Lower leg skin (tissue), 3 donors: ENCODE measurements around the gene LRP1B.

Experiments used
- CTCF ChIP-seq, 3 donors: fragments of 450-650 bp; IDR thresholded peaks; one replicate each; pipeline ENCODE4 v1.5.1; 2016; ENCODE audit warnings: antibody characterized with exemption in 3 of 3, mild to moderate bottlenecking in 3 of 3, moderate library complexity in 2 of 3
- POLR2A ChIP-seq, 2 donors: fragments of 450-650 bp; IDR thresholded peaks; one replicate each; pipeline ENCODE4 v1.6.1; 2016 to 2017; ENCODE audit warnings: antibody characterized with exemption in 2 of 2, mild to moderate bottlenecking in 1 of 2, moderate library complexity in 1 of 2

GRCh38 chr2:140695155-140695554 is 1435.7 kb downstream of the LRP1B start:
- TF ChIP-seq CTCF (IDR thresholded peaks at IDR 0.05) = no peak
- no peak for TF ChIP-seq POLR2A (IDR thresholded peaks at IDR 0.05)
